GM23338 (cell line): ENCODE measurements around the gene CMKLR1. TPM values are rescaled to one million over a fixed set of nuclear protein-coding genes. Genes with fewer than 3 reads are reported as not detected.

Experiments used
- ATAC-seq: fragments of 200-7000 bp; cut with Tn5 transposase; 3 replicates; pipeline ENCODE4 v1.9.1; 2020
- DNase-seq: peaks from one replicate; pipeline ENCODE4 v3.0.0-alpha.2; 2015; ENCODE audit warnings: low spot score
- H2AFZ ChIP-seq: fragments of 200-600 bp; sonication (generic); 2 replicates; pipeline ENCODE4 v1.8.0; 2016; ENCODE audit warnings: antibody characterized with exemption, mild to moderate bottlenecking, moderate library complexity
- H3F3A ChIP-seq: fragments of 200-600 bp; sonication (generic); replicated peaks from 2 replicates; pipeline ENCODE4 v1.8.0; 2017; ENCODE audit warnings: antibody characterized with exemption, mixed run types, low read depth
- H3K27ac ChIP-seq: fragments of 200-600 bp; sonication (generic); 2 replicates; pipeline ENCODE4 v1.6.1; 2016; ENCODE audit warnings: low read depth
- H3K27me3 ChIP-seq: fragments of 200-600 bp; sonication (generic); 2 replicates; pipeline ENCODE4 v1.8.0; 2016; ENCODE audit warnings: mild to moderate bottlenecking, mixed run types, moderate library complexity; ENCODE audit not compliant: insufficient read depth
- H3K36me3 ChIP-seq: fragments of 200-600 bp; sonication (generic); 2 replicates; pipeline ENCODE4 v1.8.0; 2016; ENCODE audit warnings: mild to moderate bottlenecking; ENCODE audit not compliant: insufficient read depth
- H3K4me1 ChIP-seq: fragments of 200-600 bp; sonication (generic); 2 replicates; pipeline ENCODE4 v1.8.0; 2016; ENCODE audit warnings: mild to moderate bottlenecking, moderate library complexity; ENCODE audit not compliant: insufficient read depth
- H3K4me2 ChIP-seq: fragments of 200-600 bp; sonication (generic); 2 replicates; pipeline ENCODE4 v1.7.1; 2017; ENCODE audit warnings: mixed run types
- H3K4me3 ChIP-seq: fragments of 200-600 bp; sonication (generic); 2 replicates; pipeline ENCODE4 v1.6.1; 2016; ENCODE audit warnings: mixed run types
- H3K79me2 ChIP-seq: fragments of 200-600 bp; sonication (generic); replicated peaks from 2 replicates; pipeline ENCODE4 v1.8.0; 2017; ENCODE audit warnings: mild to moderate bottlenecking; ENCODE audit not compliant: insufficient read depth
- H3K9me2 ChIP-seq: fragments of 200-600 bp; sonication (generic); 2 replicates; pipeline ENCODE4 v1.8.0; 2017; ENCODE audit not compliant: insufficient read depth
- H4K20me1 ChIP-seq: fragments of 200-600 bp; sonication (generic); replicated peaks from 2 replicates; pipeline ENCODE4 v1.8.0; 2017; ENCODE audit warnings: mild to moderate bottlenecking; ENCODE audit not compliant: insufficient read depth
- H3K27ac Mint-ChIP-seq: 2 replicates; pipeline ENCODE4 v1.8.0; 2020; ENCODE audit warnings: inconsistent platforms, mild to moderate bottlenecking, moderate library complexity, mixed read lengths
- H3K27me3 Mint-ChIP-seq: 3 replicates; pipeline ENCODE4 v1.8.0; 2022; ENCODE audit warnings: low read depth, mild to moderate bottlenecking, moderate library complexity, mixed read lengths, inconsistent platforms; ENCODE audit not compliant: insufficient read depth, poor library complexity
- H3K36me3 Mint-ChIP-seq: 3 replicates; pipeline ENCODE4 v1.8.0; 2021; ENCODE audit warnings: low read depth, mild to moderate bottlenecking, inconsistent platforms, moderate library complexity, mixed read lengths
- H3K4me1 Mint-ChIP-seq: 3 replicates; pipeline ENCODE4 v1.8.0; 2020; ENCODE audit warnings: mild to moderate bottlenecking, inconsistent platforms, mixed read lengths
- H3K4me3 Mint-ChIP-seq: 3 replicates; pipeline ENCODE4 v1.8.0; 2021; ENCODE audit warnings: moderate library complexity, mild to moderate bottlenecking, inconsistent platforms, mixed read lengths
- H3K9me3 Mint-ChIP-seq: 3 replicates; pipeline ENCODE4 v1.8.0; 2020; ENCODE audit warnings: moderate library complexity, mild to moderate bottlenecking, inconsistent platforms, mixed read lengths
- CREB1 ChIP-seq: fragments of 250-450 bp; sonication (Bioruptor Pico); IDR thresholded peaks from 2 replicates; pipeline ENCODE4 v1.5.0; 2020; ENCODE audit warnings: low read depth, mild to moderate bottlenecking, moderate library complexity
- EZH2 ChIP-seq: fragments of 200-600 bp; sonication (generic); IDR thresholded peaks from one replicate; pipeline ENCODE4 v1.8.0; 2017; ENCODE audit warnings: antibody characterized with exemption, mild to moderate bottlenecking, low read depth; ENCODE audit not compliant: unreplicated experiment
- JUNB ChIP-seq: IDR thresholded peaks from one replicate; pipeline ENCODE4 v1.6.1; 2016; ENCODE audit warnings: antibody characterized with exemption; ENCODE audit not compliant: unreplicated experiment
- NANOG ChIP-seq: IDR thresholded peaks from 2 replicates; pipeline ENCODE4 v1.6.1; 2016; ENCODE audit warnings: antibody characterized with exemption, borderline replicate concordance
- POLR2AphosphoS5 ChIP-seq: IDR thresholded peaks from 2 replicates; pipeline ENCODE4 v1.6.1; 2016; ENCODE audit warnings: antibody characterized with exemption, low read depth
- STAT1 ChIP-seq: IDR thresholded peaks from one replicate; pipeline ENCODE4 v1.6.1; 2016; ENCODE audit warnings: antibody characterized with exemption; ENCODE audit not compliant: unreplicated experiment
- ZNF114 ChIP-seq: fragments of 250-450 bp; sonication (Bioruptor Pico); IDR thresholded peaks from 2 replicates; pipeline ENCODE4 v1.5.0; 2020; ENCODE audit warnings: mild to moderate bottlenecking, moderate library complexity
- ZNF331 ChIP-seq: fragments of 250-450 bp; sonication (Bioruptor Pico); IDR thresholded peaks from 2 replicates; pipeline ENCODE4 v1.5.0; 2020; ENCODE audit warnings: low read depth, mild to moderate bottlenecking, moderate library complexity
- polyA plus RNA-seq: library from polyadenylated mRNA; unstranded; fragments of >200 nt; fragmentation: Nextera tagmentation; extraction: Ambion mirVana; gene quantifications from 2 replicates; pipeline ENCODE4 v1.2.1, GENCODE V29; 2016
- total RNA-seq: library from RNA; depleted of rRNA; stranded (reverse); fragments of >200 nt; shearing (Covaris generic); gene quantifications from 2 replicates; pipeline ENCODE4 v1.2.3, GENCODE V29; 2014
- TF ChIP-seq, protein P1 (sequence below): fragments of 250-450 bp; sonication (Bioruptor Pico); IDR thresholded peaks from 2 replicates; pipeline ENCODE4 v1.5.0; 2020; ENCODE audit warnings: mild to moderate bottlenecking, moderate library complexity
- TF ChIP-seq, protein P2 (sequence below): IDR thresholded peaks from 2 replicates; pipeline ENCODE4 v1.6.1; 2016; ENCODE audit warnings: antibody characterized with exemption

Gene CMKLR1
- total and polyA plus RNA-seq, 2 experiments from 2014 or later = 0.40 to 2.6 TPM

DNA sequence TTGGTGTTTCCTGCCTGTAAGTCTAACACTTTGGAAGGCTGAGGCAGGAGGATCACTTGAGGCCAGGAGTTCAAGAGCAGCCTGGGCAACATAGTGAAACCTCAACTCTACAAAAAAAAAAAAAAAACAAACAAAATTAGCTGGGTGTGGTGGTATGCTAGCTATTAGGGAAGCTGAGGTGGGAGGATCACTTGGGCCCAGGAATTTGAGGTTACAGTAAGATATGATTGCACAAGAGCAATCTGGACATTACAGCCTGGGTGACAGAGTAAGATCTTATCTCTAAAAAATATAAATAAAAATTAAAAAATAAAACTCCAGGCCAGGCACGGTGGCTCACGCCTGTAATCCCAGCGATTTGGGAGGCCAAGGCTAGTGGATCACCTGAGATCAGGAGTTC, 39.8 kb upstream of the CMKLR1 start (continued):
- TF ChIP-seq, protein P1, sequence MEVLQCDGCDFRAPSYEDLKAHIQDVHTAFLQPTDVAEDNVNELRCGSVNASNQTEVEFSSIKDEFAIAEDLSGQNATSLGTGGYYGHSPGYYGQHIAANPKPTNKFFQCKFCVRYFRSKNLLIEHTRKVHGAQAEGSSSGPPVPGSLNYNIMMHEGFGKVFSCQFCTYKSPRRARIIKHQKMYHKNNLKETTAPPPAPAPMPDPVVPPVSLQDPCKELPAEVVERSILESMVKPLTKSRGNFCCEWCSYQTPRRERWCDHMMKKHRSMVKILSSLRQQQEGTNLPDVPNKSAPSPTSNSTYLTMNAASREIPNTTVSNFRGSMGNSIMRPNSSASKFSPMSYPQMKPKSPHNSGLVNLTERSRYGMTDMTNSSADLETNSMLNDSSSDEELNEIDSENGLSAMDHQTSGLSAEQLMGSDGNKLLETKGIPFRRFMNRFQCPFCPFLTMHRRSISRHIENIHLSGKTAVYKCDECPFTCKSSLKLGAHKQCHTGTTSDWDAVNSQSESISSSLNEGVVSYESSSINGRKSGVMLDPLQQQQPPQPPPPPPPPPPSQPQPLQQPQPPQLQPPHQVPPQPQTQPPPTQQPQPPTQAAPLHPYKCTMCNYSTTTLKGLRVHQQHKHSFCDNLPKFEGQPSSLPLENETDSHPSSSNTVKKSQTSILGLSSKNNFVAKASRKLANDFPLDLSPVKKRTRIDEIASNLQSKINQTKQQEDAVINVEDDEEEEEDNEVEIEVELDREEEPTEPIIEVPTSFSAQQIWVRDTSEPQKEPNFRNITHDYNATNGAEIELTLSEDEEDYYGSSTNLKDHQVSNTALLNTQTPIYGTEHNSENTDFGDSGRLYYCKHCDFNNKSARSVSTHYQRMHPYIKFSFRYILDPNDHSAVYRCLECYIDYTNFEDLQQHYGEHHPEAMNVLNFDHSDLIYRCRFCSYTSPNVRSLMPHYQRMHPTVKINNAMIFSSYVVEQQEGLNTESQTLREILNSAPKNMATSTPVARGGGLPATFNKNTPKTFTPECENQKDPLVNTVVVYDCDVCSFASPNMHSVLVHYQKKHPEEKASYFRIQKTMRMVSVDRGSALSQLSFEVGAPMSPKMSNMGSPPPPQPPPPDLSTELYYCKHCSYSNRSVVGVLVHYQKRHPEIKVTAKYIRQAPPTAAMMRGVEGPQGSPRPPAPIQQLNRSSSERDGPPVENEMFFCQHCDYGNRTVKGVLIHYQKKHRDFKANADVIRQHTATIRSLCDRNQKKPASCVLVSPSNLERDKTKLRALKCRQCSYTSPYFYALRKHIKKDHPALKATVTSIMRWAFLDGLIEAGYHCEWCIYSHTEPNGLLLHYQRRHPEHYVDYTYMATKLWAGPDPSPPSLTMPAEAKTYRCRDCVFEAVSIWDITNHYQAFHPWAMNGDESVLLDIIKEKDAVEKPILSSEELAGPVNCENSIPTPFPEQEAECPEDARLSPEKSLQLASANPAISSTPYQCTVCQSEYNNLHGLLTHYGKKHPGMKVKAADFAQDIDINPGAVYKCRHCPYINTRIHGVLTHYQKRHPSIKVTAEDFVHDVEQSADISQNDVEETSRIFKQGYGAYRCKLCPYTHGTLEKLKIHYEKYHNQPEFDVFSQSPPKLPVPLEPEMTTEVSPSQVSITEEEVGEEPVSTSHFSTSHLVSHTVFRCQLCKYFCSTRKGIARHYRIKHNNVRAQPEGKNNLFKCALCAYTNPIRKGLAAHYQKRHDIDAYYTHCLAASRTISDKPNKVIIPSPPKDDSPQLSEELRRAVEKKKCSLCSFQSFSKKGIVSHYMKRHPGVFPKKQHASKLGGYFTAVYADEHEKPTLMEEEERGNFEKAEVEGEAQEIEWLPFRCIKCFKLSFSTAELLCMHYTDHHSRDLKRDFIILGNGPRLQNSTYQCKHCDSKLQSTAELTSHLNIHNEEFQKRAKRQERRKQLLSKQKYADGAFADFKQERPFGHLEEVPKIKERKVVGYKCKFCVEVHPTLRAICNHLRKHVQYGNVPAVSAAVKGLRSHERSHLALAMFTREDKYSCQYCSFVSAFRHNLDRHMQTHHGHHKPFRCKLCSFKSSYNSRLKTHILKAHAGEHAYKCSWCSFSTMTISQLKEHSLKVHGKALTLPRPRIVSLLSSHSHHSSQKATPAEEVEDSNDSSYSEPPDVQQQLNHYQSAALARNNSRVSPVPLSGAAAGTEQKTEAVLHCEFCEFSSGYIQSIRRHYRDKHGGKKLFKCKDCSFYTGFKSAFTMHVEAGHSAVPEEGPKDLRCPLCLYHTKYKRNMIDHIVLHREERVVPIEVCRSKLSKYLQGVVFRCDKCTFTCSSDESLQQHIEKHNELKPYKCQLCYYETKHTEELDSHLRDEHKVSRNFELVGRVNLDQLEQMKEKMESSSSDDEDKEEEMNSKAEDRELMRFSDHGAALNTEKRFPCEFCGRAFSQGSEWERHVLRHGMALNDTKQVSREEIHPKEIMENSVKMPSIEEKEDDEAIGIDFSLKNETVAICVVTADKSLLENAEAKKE (CRISPR knock-in tag) = no peak
- TF ChIP-seq ZNF331 (CRISPR knock-in tag) (no peak), NANOG (no peak)

GRCh38 chr12:108377260-108377659, 38.1 kb upstream of the CMKLR1 start:
- Histone ChIP-seq H3K79me2 (no peaks in the 10 kb centered on the region), H3K4me2 (no peak overlapping the region), H3K27me3 (no peaks in the 10 kb centered on the region), H3K4me3 (no peak overlapping the region), H3K4me1 (no peaks in the 10 kb centered on the region), H2AFZ (no peak overlapping the region), H3K9me2 (no peaks in the 10 kb centered on the region), H3K27ac (no peak overlapping the region), H3K36me3 (peaks cover 9% of the 10 kb centered on the region), H4K20me1 (no peaks in the 10 kb centered on the region), H3F3A (no peaks in the 10 kb centered on the region)
- Mint-ChIP-seq H3K27ac (no peak overlapping the region), H3K4me1 (no peaks in the 10 kb centered on the region), H3K36me3 (peaks cover 22% of the 10 kb centered on the region), H3K27me3 (peaks cover 1% of the 10 kb centered on the region), H3K4me3 (no peak overlapping the region), H3K9me3 (peaks cover 55% of the 10 kb centered on the region)
- ATAC-seq = no peak
- DNase-seq = no peak
- TF ChIP-seq, protein P1 (CRISPR knock-in tag) = no peak
- TF ChIP-seq EZH2 (no peak), JUNB (no peak), ZNF331 (CRISPR knock-in tag) (no peak), STAT1 (no peak), POLR2AphosphoS5 (no peak), ZNF114 (CRISPR knock-in tag) (no peak), CREB1 (no peak)
- TF ChIP-seq, protein P2, sequence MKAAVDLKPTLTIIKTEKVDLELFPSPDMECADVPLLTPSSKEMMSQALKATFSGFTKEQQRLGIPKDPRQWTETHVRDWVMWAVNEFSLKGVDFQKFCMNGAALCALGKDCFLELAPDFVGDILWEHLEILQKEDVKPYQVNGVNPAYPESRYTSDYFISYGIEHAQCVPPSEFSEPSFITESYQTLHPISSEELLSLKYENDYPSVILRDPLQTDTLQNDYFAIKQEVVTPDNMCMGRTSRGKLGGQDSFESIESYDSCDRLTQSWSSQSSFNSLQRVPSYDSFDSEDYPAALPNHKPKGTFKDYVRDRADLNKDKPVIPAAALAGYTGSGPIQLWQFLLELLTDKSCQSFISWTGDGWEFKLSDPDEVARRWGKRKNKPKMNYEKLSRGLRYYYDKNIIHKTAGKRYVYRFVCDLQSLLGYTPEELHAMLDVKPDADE = no peak
